ENCODE results near the gene DSE. TPM values are rescaled to one million over a fixed set of nuclear protein-coding genes. Genes with fewer than 3 reads are reported as not detected.
"Not testable (repeated sequence)": the region's sequence is repeated elsewhere in the genome, so short reads cannot be mapped to it uniquely, and the experiment has no call there.

The DSE gene
- total RNA-seq (2021) (28.5 and 43.3 TPM in 2 replicates), Bru-seq, nascent RNA (percentile 64 among the genes with signal in this experiment), BruChase-seq, experiment 1, labeled RNA remaining after a 2-hour chase (percentile 63 among the genes with signal in this experiment), BruChase-seq, experiment 2, labeled RNA remaining after a 6-hour chase (percentile 67 among the genes with signal in this experiment)
- long read RNA-seq, full-length matches to known transcripts, result 10 of 62 reads
- long read RNA-seq, partial matches to known transcripts, result 4 of 62 reads
- long read RNA-seq, other reads (novel, unspliced or antisense), result 48 of 62 reads

DNA sequence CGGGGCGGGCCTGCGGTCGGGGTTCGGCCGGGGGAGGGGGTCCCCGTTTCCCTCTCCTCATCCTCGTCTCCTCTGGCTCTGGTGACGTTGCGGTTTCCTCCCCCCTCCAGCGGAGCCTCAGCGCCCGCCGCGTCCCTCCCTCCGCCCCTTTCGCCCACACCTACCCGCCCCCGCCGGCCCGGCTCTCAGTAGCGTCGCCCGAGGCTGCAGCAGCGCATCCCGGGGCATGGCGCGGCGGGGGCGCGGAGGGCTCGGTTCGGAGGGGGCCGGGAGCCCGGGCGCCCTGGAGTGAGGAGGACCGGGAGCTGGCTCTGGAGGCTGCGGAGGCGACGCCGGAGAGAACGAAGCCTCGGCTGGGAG lies at the start of gene DSE:
Gene DSE (plus strand): TSS at position 188 of the 360 bp plus-strand sequence. CDS start 28,304 bp downstream, outside the sequence.
- no TSS peak for BruUV-seq (replicated peaks)
- H3K4me3 ChIP-seq, result peak within 1 kb of the TSS; percentile 74
- DNase-seq, result peak; percentile 48 to 86
- peak within 1 kb of the TSS; percentile 79 for H3K4me2 ChIP-seq
- H3F3A ChIP-seq (ENCODE audit: insufficient read depth, low read depth), result peaks cover 4% of the 10 kb centered on the region; the same call in 1 of the 2 replicates
- CTCF ChIA-PET, result interaction anchor here (0.8 to 0.9 kb wide), 2 partner anchors 165 to 190 kb away, joined by 3 read pairs; no protein-coding TSS in a partner anchor
- TF ChIP-seq, protein P1, sequence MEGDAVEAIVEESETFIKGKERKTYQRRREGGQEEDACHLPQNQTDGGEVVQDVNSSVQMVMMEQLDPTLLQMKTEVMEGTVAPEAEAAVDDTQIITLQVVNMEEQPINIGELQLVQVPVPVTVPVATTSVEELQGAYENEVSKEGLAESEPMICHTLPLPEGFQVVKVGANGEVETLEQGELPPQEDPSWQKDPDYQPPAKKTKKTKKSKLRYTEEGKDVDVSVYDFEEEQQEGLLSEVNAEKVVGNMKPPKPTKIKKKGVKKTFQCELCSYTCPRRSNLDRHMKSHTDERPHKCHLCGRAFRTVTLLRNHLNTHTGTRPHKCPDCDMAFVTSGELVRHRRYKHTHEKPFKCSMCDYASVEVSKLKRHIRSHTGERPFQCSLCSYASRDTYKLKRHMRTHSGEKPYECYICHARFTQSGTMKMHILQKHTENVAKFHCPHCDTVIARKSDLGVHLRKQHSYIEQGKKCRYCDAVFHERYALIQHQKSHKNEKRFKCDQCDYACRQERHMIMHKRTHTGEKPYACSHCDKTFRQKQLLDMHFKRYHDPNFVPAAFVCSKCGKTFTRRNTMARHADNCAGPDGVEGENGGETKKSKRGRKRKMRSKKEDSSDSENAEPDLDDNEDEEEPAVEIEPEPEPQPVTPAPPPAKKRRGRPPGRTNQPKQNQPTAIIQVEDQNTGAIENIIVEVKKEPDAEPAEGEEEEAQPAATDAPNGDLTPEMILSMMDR (conservative IDR thresholded peaks at IDR 0.05), result no peak
- TF ChIP-seq EZH2 (IDR thresholded peaks at IDR 0.05; ENCODE audit: low read depth), result no peak
- H3K27ac ChIP-seq, result peak within 1 kb of the TSS; percentile 83
- no peaks in the 10 kb centered on the region for H4K20me1 ChIP-seq (ENCODE audit: insufficient read depth)
- peak within 1 kb of the TSS; percentile 90 for H2AFZ ChIP-seq
- POLR2A ChIA-PET (ENCODE audit: unreplicated experiment), result interaction anchor here (0.6 kb wide), 2 partner anchors 77 to 160 kb away, joined by 3 to 7 read pairs; no protein-coding TSS in a partner anchor
- H3K9me3 ChIP-seq (ENCODE audit: insufficient read depth, low read depth), result no peaks in the 10 kb centered on the region
- no peaks in the 10 kb centered on the region for H3K27me3 ChIP-seq (ENCODE audit: insufficient read depth, low read depth)
- intact Hi-C loops (cut with micrococcal nuclease; ENCODE audit: unreplicated experiment), result loop anchor here (2.0 to 10.0 kb wide), 2 partner anchors 92 to 194 kb away; partner anchors contain the start of gene TSPYL1
- no peaks in the 10 kb centered on the region for H3K9me2 ChIP-seq (ENCODE audit: insufficient read depth)
- H3K4me1 ChIP-seq (replicated peaks; ENCODE audit: insufficient read depth), result peaks cover 17% of the 10 kb centered on the region
- peaks cover 29% of the 10 kb centered on the region for H3K79me2 ChIP-seq (ENCODE audit: low read depth)
- no peaks in the 10 kb centered on the region for H3K36me3 ChIP-seq (ENCODE audit: low read depth)

DNA sequence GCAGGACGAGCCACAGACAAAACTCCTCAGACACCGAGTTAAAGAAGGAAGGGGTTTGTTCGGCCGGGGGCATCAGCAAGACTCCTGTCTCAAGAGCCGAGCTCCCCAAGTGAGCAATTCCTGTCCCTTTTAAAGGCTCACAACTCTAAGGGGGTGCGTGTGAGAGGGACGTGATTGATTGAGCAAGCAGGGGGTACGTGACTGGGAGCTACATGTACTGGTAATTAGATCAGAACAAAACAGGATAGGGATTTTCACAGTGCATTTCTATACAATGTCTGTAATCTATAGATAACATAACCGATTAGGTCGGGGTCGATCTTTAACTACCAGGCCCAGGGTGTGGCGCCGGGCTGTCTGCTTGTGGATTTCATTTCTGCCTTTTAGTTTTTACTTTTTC lies 48.8 kb upstream of the DSE start:
- POLR2A ChIA-PET (ENCODE audit: unreplicated experiment); H4K20me1 ChIP-seq (ENCODE audit: insufficient read depth); H3K9me2 ChIP-seq (ENCODE audit: insufficient read depth); H3K4me3 ChIP-seq; intact Hi-C loops (cut with micrococcal nuclease; ENCODE audit: unreplicated experiment); CTCF ChIA-PET; DNase-seq; H3K79me2 ChIP-seq (ENCODE audit: low read depth); H3K4me2 ChIP-seq; H3K9me3 ChIP-seq (ENCODE audit: insufficient read depth, low read depth); H3K36me3 ChIP-seq (ENCODE audit: low read depth); H3K27ac ChIP-seq; H2AFZ ChIP-seq; H3K27me3 ChIP-seq (ENCODE audit: insufficient read depth, low read depth); BruUV-seq (replicated peaks); H3K4me1 ChIP-seq (replicated peaks; ENCODE audit: insufficient read depth); H3F3A ChIP-seq (ENCODE audit: insufficient read depth, low read depth): not testable (repeated sequence)

DNA sequence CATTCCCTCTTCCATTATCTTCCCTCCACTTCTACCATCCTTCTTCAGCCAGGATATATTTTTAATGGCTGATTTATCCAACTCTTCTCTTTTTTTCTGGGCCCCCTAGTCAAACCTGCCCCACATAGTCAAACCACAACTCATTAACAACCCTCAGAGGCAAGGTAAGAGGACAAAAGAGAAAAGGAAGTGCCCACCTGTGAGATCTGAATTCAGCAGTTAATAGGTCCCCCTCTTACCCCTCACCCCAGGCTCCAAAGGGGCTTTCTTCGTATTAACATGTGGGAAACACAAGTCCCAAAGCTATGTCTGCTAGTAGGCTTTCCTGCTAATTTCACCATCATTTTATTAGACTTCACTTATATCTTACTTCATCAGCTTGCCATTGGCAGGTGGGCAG lies 46.9 kb upstream of the DSE start:
- Histone ChIP-seq H3K27me3 (ENCODE audit: insufficient read depth, low read depth) (no peaks in the 10 kb centered on the region), H4K20me1 (ENCODE audit: insufficient read depth) (no peaks in the 10 kb centered on the region), H3K9me3 (ENCODE audit: insufficient read depth, low read depth) (no peaks in the 10 kb centered on the region), H3K27ac (no peak overlapping the region), H3K36me3 (ENCODE audit: low read depth) (no peaks in the 10 kb centered on the region), H2AFZ (no peak overlapping the region), H3K4me1 (replicated peaks; ENCODE audit: insufficient read depth) (no peaks in the 10 kb centered on the region), H3K4me2 (no peak overlapping the region), H3K79me2 (ENCODE audit: low read depth) (no peaks in the 10 kb centered on the region), H3F3A (ENCODE audit: insufficient read depth, low read depth) (no peaks in the 10 kb centered on the region), H3K9me2 (ENCODE audit: insufficient read depth) (no peaks in the 10 kb centered on the region), H3K4me3 (no peak overlapping the region)
- intact Hi-C loops (cut with micrococcal nuclease; ENCODE audit: unreplicated experiment), result no loop called here
- CTCF ChIA-PET, result no interaction called here
- TF ChIP-seq, protein P1 (conservative IDR thresholded peaks at IDR 0.05), result no peak
- no peak for TF ChIP-seq EZH2 (IDR thresholded peaks at IDR 0.05; ENCODE audit: low read depth)
- DNase-seq, result no peak
- BruUV-seq (replicated peaks), result no TSS peak
- POLR2A ChIA-PET (ENCODE audit: unreplicated experiment), result no interaction called here

DNA sequence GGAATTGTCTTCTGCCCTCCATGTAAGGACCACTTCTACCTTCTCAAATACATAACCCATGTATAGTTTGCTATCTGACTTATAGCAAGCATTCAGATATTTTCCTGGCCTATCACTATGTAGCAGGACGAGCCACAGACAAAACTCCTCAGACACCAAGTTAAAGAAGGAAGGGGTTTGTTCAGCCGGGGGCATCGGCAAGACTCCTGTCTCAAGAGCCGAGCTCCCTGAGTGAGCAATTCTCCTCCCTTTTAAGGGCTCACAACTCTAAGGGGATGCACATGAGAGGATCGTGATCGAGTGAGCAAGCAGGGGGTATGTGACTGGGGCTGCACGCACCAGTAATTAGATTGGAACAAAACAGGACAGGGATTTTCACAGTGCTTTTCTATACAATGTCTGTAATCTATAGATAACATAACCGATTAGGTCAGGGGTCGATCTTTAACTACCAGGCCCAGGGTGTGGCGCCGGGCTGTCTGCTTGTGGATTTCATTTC lies 45.1 kb upstream of the DSE start:
- POLR2A ChIA-PET (ENCODE audit: unreplicated experiment); H3K79me2 ChIP-seq (ENCODE audit: low read depth); H3K9me3 ChIP-seq (ENCODE audit: insufficient read depth, low read depth); intact Hi-C loops (cut with micrococcal nuclease; ENCODE audit: unreplicated experiment); H3K9me2 ChIP-seq (ENCODE audit: insufficient read depth); H3K4me1 ChIP-seq (replicated peaks; ENCODE audit: insufficient read depth); H3K27me3 ChIP-seq (ENCODE audit: insufficient read depth, low read depth); CTCF ChIA-PET; H3K4me3 ChIP-seq; BruUV-seq (replicated peaks); H3K36me3 ChIP-seq (ENCODE audit: low read depth); H4K20me1 ChIP-seq (ENCODE audit: insufficient read depth); H3K27ac ChIP-seq; H3F3A ChIP-seq (ENCODE audit: insufficient read depth, low read depth); H3K4me2 ChIP-seq; DNase-seq; H2AFZ ChIP-seq: not testable (repeated sequence)

All from PC-9 (cell line).